NCI-H748 treated with DMSO at 0.1 percent for 48 hours (cell line): Measurements from ENCODE around the gene SNTG2.

Source experiments
- DNase-seq: peaks from one replicate; lab custom pipeline; 2025; lab: John Stamatoyannopoulos, UW

Gene SNTG2

GRCh38 chr2:953975-954686 is 3.5 kb downstream of the SNTG2 start:
- DNase-seq: no peak

- no peak for DNase-seq
These were observed 4.0 kb downstream of the SNTG2 start for GRCh38 chr2:954687-955000.

GRCh38 chr2:955829-956731 is 5.4 kb downstream of the SNTG2 start:
- no peak for DNase-seq

- DNase-seq: no peak
These were observed 8.8 kb downstream of the SNTG2 start for GRCh38 chr2:959457-959856.

- DNase-seq: no peak
These were observed 9.6 kb downstream of the SNTG2 start for GRCh38 chr2:960061-960736.

- no peak for DNase-seq
These were observed 11.1 kb downstream of the SNTG2 start for GRCh38 chr2:961786-962185.

- no peak for DNase-seq
These were observed 13.2 kb downstream of the SNTG2 start for GRCh38 chr2:963876-964275.

GRCh38 chr2:964562-964961 is 13.9 kb downstream of the SNTG2 start:
- no peak for DNase-seq

GRCh38 chr2:965640-966147 is 15.0 kb downstream of the SNTG2 start:
- DNase-seq: no peak

GRCh38 chr2:973129-973528 is 22.5 kb downstream of the SNTG2 start:
- no peak for DNase-seq

- DNase-seq: no peak
These were observed 23.4 kb downstream of the SNTG2 start for GRCh38 chr2:974054-974453.

- no peak for DNase-seq
These were observed 23.9 kb downstream of the SNTG2 start for GRCh38 chr2:974502-974901.

- no peak for DNase-seq
These were observed 24.4 kb downstream of the SNTG2 start for GRCh38 chr2:975095-975494.

GRCh38 chr2:979069-979928 is 28.6 kb downstream of the SNTG2 start:
- DNase-seq: no peak

- no peak for DNase-seq
These were observed 29.5 kb downstream of the SNTG2 start for GRCh38 chr2:980176-980575.

GRCh38 chr2:981258-981657 is 30.6 kb downstream of the SNTG2 start:
- no peak for DNase-seq

GRCh38 chr2:981759-982158 is 31.1 kb downstream of the SNTG2 start:
- no peak for DNase-seq

- no peak for DNase-seq
These were observed 34.8 kb downstream of the SNTG2 start for GRCh38 chr2:985317-985898.

- no peak for DNase-seq
These were observed 37.1 kb downstream of the SNTG2 start for GRCh38 chr2:987789-988188.

GRCh38 chr2:989781-990467 is 39.3 kb downstream of the SNTG2 start:
- DNase-seq: no peak

GRCh38 chr2:990970-991369 is 40.3 kb downstream of the SNTG2 start:
- DNase-seq: no peak
